Cardiac muscle cell (in vitro differentiated cells and primary cell): ENCODE data around the gene DAPK1. TPM values are rescaled to one million over a fixed set of nuclear protein-coding genes. Genes with fewer than 3 reads are reported as not detected.

Experiments used
- DNase-seq, 2 donors: peaks; one replicate each; pipeline versions ENCODE4 v3.0.0 to v3.0.0-alpha.2; 2010 to 2017; ENCODE audit warnings: low read depth in 1 of 2, low spot score in 1 of 2
- H3K27ac ChIP-seq: fragments of 200-600 bp; sonication (generic); 2 replicates; pipeline ENCODE4 v1.5.1; 2016
- H3K27me3 ChIP-seq: fragments of 200-600 bp; sonication (generic); 2 replicates; pipeline ENCODE4 v1.6.0; 2016; ENCODE audit warnings: control low read depth
- H3K36me3 ChIP-seq: fragments of 200-600 bp; sonication (generic); 2 replicates; pipeline ENCODE4 v1.5.1; 2016; ENCODE audit warnings: control low read depth
- H3K4me1 ChIP-seq: fragments of 200-600 bp; sonication (generic); 2 replicates; pipeline ENCODE4 v1.8.1; 2017; ENCODE audit warnings: low read depth, mild to moderate bottlenecking, mixed run types
- H3K4me3 ChIP-seq: fragments of 200-600 bp; sonication (generic); 2 replicates; pipeline ENCODE4 v1.5.1; 2016; ENCODE audit warnings: mild to moderate bottlenecking
- H3K9me3 ChIP-seq: fragments of 200-600 bp; sonication (generic); 2 replicates; pipeline ENCODE4 v1.5.1; 2017; ENCODE audit warnings: low read depth, mild to moderate bottlenecking, control low read depth
- CTCF ChIP-seq: IDR thresholded peaks from 2 replicates; pipeline ENCODE4 v1.5.1; 2012; ENCODE audit warnings: low read depth, mild to moderate bottlenecking, low read length
- polyA plus RNA-seq: library from polyadenylated mRNA; unstranded; fragments of >200 nt; fragmentation: Nextera tagmentation; extraction: Ambion mirVana; gene quantifications from 2 replicates; pipeline ENCODE4 v1.2.1, GENCODE V29; 2016
- total RNA-seq: library from RNA; depleted of rRNA; stranded (reverse); fragments of >200 nt; gene quantifications from 2 replicates; pipeline ENCODE4 v1.2.3, GENCODE V29; 2016

The DAPK1 gene
- total and polyA plus RNA-seq, 2 experiments from 2014 or later = 21.0 to 39.6 TPM

- H3K4me3 ChIP-seq = no peak overlapping the region
- no peak overlapping the region for H3K27ac ChIP-seq
- H3K27me3 ChIP-seq = no peaks in the 10 kb centered on the region
- H3K4me1 ChIP-seq = peaks cover 3% of the 10 kb centered on the region
- peaks cover 9% of the 10 kb centered on the region for H3K36me3 ChIP-seq
- TF ChIP-seq CTCF = no peak
- DNase-seq = no peak
- H3K9me3 ChIP-seq = no peaks in the 10 kb centered on the region
These were observed 186.3 kb downstream of the DAPK1 start for GRCh38 chr9:87683751-87684626.

- Histone ChIP-seq H3K9me3 (no peaks in the 10 kb centered on the region), H3K36me3 (peaks cover 9% of the 10 kb centered on the region), H3K4me3 (no peak overlapping the region), H3K4me1 (peaks cover 3% of the 10 kb centered on the region), H3K27ac (no peak overlapping the region), H3K27me3 (no peaks in the 10 kb centered on the region)
- TF ChIP-seq CTCF = peak; percentile 78
- DNase-seq = peak; percentile 50 to 57
These were observed 187.1 kb downstream of the DAPK1 start for GRCh38 chr9:87684627-87685219.

- peaks cover 3% of the 10 kb centered on the region for H3K4me1 ChIP-seq
- no peaks in the 10 kb centered on the region for H3K27me3 ChIP-seq
- no peak for DNase-seq
- H3K9me3 ChIP-seq = no peaks in the 10 kb centered on the region
- no peak for TF ChIP-seq CTCF
- H3K36me3 ChIP-seq = peaks cover 9% of the 10 kb centered on the region
- no peak overlapping the region for H3K27ac ChIP-seq
- no peak overlapping the region for H3K4me3 ChIP-seq
These were observed 187.8 kb downstream of the DAPK1 start for GRCh38 chr9:87685441-87685840.

GRCh38 chr9:87685871-87686519 lies 188.3 kb downstream of the DAPK1 start:
- Histone ChIP-seq H3K4me1 (peaks cover 3% of the 10 kb centered on the region), H3K27me3 (no peaks in the 10 kb centered on the region), H3K27ac (no peak overlapping the region), H3K4me3 (no peak overlapping the region), H3K9me3 (no peaks in the 10 kb centered on the region), H3K36me3 (peaks cover 9% of the 10 kb centered on the region)
- TF ChIP-seq CTCF = no peak
- no peak for DNase-seq

- no peaks in the 10 kb centered on the region for H3K9me3 ChIP-seq
- H3K4me1 ChIP-seq = peaks cover 3% of the 10 kb centered on the region
- no peak for TF ChIP-seq CTCF
- H3K27ac ChIP-seq = no peak overlapping the region
- peaks cover 9% of the 10 kb centered on the region for H3K36me3 ChIP-seq
- H3K27me3 ChIP-seq = no peaks in the 10 kb centered on the region
- no peak for DNase-seq
- no peak overlapping the region for H3K4me3 ChIP-seq
These were observed 188.9 kb downstream of the DAPK1 start for GRCh38 chr9:87686520-87687090.
